SH-SY5Y (cell line): ENCODE results near the gene CPZ.

ENCODE experiments used
- GATA2 ChIP-seq: IDR thresholded peaks from 2 replicates; pipeline ENCODE4 v1.6.1; 2011; ENCODE audit warnings: mild to moderate bottlenecking, low read depth, low read length
- GATA3 ChIP-seq: IDR thresholded peaks from 2 replicates; pipeline ENCODE4 v1.6.1; 2011; ENCODE audit warnings: low read depth, mild to moderate bottlenecking, low read length, moderate library complexity

- TF ChIP-seq GATA2 (no peak), GATA3 (no peak)
Measured at GRCh38 chr4:8559524-8560264, 32.9 kb upstream of the CPZ start.
